HG02759 (cell line): ENCODE results near the gene IDUA.

Source experiments
- ATAC-seq: cut with Tn5 transposase; IDR thresholded peaks from one replicate; pipeline ENCODE4 v1.9.1; 2021; ENCODE audit warnings: mild to moderate bottlenecking, moderate library complexity; ENCODE audit not compliant: unreplicated experiment

The IDUA gene

GRCh38 chr4:955931-956381, 30.9 kb upstream of the IDUA start:
- ATAC-seq = no peak

GRCh38 chr4:956531-957230, 30.2 kb upstream of the IDUA start:
- no peak for ATAC-seq

GRCh38 chr4:957231-957580, 29.6 kb upstream of the IDUA start:
- no peak for ATAC-seq

DNA sequence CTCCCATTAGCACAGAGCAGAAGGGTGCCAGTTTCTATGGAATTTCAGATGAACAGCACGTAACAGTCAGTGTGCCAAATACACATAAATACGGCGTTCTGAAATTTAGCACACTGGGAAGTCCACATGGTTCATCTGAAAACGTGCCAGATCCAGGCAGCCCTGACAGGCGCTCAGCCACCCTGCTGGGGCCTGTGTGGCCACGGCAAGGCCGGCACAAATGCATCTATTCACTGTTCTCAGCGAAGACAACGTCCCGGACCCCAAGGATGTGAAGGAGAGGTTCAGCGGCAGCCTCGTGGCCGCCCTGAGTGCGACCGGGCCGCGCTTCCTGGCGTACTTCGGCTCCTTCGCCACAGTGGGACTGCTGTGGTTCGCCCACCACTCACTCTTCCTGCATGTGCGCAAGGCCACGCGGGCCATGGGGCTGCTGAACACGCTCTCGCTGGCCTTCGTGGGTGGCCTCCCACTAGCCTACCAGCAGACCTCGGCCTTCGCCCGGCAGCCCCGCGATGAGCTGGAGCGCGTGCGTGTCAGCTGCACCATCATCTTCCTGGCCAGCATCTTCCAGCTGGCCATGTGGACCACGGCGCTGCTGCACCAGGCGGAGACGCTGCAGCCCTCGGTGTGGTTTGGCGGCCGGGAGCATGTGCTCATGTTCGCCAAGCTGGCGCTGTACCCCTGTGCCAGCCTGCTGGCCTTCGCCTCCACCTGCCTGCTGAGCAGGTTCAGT, 29.1 kb upstream of the IDUA start:
- no peak for ATAC-seq

DNA sequence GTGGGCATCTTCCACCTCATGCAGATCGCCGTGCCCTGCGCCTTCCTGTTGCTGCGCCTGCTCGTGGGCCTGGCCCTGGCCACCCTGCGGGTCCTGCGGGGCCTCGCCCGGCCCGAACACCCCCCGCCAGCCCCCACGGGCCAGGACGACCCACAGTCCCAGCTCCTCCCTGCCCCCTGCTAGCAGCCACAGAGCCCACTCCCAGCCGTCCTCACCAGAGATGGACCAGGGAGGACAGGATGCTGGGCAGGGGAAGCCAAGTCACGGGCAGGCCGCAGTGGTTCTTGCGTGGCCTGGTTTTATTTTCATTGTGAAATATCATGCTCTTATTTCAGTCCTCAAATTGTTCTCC, 28.6 kb upstream of the IDUA start:
- ATAC-seq = no peak

- ATAC-seq = no peak
These were observed 28.0 kb upstream of the IDUA start for GRCh38 chr4:958696-959337.

DNA sequence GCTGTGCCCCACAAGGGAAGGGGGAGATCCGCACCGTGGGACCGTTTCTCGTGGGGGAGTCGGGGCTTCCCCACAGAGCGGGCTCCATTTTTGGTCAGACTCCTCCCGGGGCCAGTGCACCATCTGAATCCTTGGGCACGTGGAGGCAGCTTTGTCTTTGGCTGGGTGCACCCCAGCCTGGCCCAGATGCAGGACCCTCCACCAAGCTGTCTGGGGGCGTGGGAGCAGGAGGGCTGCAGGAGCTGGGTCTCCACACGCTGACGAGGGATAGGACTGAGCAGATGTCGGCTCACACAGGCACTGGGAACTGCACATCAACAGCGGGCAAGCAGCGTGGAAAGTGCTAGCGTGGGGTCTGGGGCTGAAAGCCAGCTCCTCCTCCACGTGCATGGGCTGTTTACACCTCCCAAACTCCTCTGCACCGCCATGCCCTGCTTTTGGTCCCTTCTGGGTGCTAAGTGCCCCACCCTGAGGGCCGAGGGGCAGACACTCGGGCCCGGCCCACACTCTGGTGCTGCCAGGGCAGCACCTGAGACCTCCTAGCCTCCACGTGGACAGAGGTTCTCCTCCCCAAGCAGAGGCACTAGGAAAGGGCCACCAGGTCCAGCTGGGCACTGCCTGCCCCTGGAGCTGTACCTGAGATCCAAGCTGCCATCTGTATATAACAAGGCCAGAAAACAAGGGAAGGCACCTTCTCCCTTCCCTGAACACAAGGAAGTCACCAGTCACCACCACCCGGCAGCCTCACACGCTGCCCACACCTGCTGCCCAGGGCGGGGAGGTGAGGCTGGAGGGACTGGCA, 27.3 kb upstream of the IDUA start:
- no peak for ATAC-seq

DNA sequence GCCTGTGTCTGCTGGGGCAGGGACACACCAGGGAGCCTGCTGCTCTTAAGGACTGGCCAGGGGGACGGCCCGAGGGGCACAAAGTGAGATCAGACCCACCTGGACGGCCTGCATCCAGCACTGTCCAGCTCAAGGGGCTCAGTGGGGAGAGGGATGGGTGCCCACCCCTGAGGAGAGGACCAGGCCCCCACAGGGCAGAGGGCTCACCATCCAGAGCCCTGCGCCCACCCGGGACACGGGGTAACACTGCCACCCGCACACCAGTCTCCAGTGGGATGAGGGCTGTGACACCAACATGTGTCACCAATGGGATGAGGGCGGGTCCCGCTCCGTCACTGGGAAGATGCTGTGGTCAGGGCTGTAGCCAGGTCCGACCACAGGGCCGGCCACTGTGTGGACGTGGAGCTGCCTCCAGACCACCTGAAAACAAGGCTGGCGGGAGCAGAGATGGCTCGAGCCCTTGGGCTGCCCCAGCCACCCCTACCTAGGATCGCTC, 26.7 kb upstream of the IDUA start:
- ATAC-seq = no peak

DNA sequence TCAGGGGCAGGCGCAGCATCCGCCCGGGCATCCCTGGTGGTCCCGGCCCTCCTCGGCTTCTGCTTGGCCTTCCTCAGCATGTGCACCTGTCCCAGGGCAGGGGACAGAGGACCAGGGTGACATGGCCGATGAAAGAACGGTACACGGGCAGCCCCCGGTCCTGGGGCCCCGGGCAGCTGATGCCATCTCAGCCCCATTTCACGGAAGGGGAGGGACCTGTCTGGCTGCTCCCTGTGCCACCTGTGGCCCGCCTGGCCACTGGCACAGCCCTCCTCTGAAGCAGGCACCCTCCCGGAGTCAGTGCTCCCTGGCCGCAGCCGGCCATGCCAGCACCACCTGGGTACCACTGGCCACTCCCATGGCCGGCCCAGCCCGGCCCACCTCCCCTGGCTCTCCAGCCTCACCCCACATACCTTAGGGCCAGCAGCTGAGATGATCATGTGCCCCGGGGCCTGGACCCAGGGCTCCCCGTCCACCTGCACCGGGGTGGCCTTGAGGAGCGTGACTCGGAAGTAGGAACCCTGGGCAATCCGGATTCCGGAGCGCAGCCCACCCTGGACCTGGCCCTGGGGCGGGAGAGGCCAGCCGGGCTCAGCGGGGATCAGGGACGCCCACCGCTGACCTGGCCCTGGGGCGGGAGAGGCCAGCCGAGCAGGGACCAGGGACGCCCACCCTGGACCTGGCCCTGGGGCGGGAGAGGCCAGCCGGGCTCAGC, 26.1 kb upstream of the IDUA start:
- ATAC-seq = no peak

DNA sequence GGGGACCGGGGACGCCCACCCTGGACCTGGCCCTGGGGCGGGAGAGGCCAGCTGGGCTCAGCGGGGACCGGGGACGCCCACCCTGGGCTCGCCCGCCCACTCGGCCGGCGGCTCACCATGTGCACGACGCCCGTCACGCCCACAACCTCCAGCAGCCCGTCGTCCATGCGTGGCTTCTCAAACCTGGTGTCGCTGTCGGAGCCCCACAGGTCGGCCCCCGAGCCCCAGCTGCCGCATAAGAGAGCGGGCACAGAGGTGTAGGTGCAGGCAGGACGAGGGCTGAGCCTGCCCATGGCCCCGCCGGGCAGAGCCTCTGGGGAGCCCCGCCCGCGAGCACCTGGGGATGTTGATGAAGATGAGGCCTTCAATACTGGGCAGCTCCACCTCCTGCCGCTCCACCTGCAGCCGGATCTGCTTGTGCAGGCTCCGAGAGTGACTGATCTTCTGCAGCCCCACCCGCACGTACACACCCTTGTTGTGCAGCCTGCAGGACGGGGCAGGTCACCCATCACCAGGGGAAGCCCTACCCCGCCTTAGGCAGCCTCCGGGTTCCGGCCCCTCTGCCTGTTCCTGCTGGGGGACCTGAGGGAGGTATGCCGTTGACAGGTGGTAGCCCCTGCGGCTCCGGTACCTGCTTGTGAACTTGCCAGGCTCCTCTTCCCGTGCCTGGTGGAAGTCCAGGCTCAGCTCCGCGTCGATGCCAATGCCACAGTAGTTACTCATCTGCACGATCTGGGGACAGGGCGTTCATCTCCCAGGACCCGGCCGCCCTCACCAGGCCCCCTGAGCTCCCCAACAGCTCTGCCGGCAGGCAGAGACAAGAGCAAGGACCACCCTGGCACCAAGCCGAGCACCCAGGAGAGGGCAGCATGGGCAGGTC, 25.3 kb upstream of the IDUA start:
- no peak for ATAC-seq

DNA sequence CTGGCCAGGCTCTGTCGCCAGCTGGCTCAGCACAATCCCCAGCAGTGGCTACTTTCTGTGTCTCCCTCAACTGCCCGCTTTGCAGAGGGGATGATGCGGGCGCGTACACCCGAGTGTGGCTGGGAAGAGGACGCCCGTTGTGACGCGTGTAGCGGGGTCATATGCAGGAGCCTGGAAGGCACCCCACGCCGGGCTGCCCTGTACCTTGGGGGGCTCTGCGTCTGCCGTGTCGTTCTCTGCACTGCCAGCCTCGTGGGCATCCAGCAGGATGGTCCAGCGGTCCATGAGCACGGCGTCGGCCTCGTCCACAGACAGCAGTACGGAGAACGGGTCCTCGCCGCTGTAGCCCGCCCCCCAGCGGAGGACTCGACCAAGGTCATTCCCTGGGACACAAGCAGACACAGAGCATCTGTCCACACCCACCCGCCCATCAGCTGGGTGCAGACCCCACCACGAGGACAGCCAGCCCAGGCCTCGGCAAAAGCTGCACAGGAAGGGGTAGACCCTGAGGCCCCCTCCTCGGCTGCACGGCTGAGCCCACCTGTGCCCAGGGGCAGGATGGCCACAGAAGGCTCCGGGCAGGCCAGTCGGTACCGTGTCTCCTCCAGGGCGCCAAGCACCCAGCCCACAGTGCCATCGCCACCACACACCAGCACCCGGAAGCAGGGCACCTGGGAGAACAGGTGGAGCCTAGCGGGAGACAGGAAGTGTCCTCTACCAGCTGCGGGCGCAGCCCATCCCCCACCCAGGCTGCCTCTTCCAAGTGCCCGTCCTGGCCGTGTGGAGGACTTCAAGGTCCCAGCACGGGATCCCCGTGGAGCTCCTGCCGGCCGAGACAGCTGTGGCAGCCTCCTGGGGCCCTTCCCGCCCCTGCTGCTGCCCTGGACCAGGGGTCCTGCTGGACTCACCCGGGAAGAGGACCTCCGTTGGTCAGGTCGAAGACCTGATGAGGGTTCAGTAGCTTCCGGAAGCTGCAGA, 24.3 kb upstream of the IDUA start:
- no peak for ATAC-seq

DNA sequence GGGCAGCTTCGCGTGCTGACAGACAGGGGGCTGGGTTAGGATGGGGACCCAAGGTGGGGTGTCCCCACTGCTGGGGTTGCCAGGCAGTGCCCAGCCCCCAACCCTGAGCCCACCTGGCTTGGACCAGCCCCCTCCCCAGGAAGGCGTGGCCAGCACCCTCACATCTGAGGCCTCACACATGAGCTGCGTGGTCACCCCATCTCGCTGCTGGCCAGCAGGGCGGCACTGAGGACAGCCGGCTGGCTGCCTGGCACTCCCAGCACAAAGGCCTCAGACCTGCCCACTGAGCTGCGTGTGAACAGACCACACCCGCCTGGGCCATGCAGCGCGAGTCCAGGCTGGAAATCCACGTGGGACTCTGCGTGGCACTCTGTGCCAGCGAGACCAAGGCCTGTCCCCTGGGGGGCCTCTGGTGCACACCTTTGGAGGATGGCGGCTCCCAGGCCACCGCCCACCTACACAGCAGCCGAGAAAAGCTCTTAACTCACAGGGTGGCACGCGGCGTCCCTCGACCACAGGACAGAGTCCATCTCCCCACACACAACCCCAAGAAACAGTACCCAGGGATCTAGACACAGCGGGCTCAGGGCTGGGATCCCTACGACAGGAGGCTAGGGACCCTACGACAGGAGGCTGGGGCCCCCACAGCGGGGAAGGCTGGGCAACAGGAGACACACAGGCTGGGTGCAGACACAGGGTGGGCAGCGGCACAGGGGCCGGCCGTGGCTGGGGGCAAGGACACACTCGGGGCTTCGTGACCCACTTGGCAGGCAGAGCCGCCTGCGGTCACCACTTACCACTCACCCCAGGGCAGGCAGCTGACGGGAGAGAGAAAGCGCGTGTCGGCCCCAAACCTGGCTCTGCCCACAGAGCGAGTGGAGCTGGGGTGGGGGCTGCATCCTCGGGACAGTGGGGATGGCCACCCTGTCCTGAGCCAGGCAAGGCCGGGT, 23.3 kb upstream of the IDUA start:
- no peak for ATAC-seq

DNA sequence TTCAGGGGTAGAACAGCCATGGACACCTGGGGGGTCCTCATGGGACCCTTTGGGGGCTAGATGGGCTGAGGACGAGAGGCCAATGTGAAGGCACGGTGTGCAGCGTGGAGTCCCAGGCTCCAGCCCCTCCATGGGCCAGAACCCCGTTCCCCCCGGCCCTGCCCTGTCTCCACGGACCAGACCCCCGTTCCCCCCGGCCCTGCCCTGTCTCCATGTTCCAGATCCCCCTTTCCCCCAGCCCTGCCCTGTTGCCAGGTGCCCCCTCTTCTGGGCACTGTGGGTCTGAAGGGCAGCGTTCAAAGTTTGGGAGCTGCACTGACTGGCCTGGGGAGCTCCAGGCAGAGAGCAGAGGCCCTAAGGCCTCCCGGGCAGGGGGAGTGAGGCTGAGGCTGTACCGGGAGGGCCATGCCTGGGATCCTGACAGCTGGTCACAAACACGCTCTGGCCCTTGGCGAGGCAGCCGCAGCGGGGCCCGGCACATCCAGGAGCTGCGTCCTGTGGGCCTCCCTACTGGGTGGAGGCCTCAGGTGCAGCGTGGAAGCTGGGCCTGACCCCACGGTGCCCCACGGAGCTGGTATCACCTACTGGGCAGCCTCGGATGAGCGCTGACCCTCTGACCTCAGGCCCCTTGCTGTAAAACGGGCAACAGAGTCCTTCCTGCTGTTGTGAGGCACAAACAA, 22.4 kb upstream of the IDUA start:
- no peak for ATAC-seq

GRCh38 chr4:965048-965765, 21.6 kb upstream of the IDUA start:
- ATAC-seq = no peak

- ATAC-seq = no peak
These were observed 21.1 kb upstream of the IDUA start for GRCh38 chr4:965766-966134.
